ENCODE data around the gene BMPR1B. TPM values are rescaled to one million over a fixed set of nuclear protein-coding genes. Genes with fewer than 3 reads are reported as not detected.

The BMPR1B gene
- total and polyA plus RNA-seq, 2 of the 8 experiments (the other 6 are each of a cell fraction or from before 2014, with no cell fraction given): 0.14 to 1.1 TPM

- H3K23ac ChIP-seq (ENCODE audit: insufficient read length): no peak overlapping the region
- H3K9ac ChIP-seq (replicated peaks in 1 of 4; ENCODE audit: extremely low read depth in 1 of 4, low read depth in 3 of 4, low read length in 3 of 4): no peak overlapping the region
- no peaks in the 10 kb centered on the region for H4K20me1 ChIP-seq (replicated peaks in 1 of 2; ENCODE audit: control insufficient read depth in 1 of 2, insufficient read depth in 2 of 2, low read length in 2 of 2)
- no peaks in the 10 kb centered on the region for H3K79me2 ChIP-seq (ENCODE audit: control insufficient read depth in 1 of 2, insufficient read depth in 2 of 2, low read length in 2 of 2)
- no peak overlapping the region for H4K5ac ChIP-seq (ENCODE audit: insufficient read length, low read depth, low read length)
- no peak overlapping the region for H3K4me3 ChIP-seq (ENCODE audit: extremely low read depth in 1 of 4, insufficient read depth in 2 of 4, low read depth in 3 of 4, low read length in 4 of 4)
- DNase-seq (ENCODE audit: low read depth in 1 of 2, low spot score in 2 of 2): no peak
- no peak overlapping the region for H3K27ac ChIP-seq (ENCODE audit: low read depth, low read length)
- H3K27me3 ChIP-seq (replicated peaks in 1 of 4; ENCODE audit: control insufficient read depth in 3 of 4, extremely low read depth in 1 of 4, insufficient read depth in 3 of 4, low read length in 3 of 4): no peaks in the 10 kb centered on the region
- no peak overlapping the region for H4K8ac ChIP-seq (ENCODE audit: extremely low read depth, insufficient read depth, low read length)
- POLR2A ChIA-PET (ENCODE audit: partially characterized antibody): interaction anchor here (0.7 kb wide), 1 partner anchor 192 kb away, joined by 3 read pairs; no protein-coding TSS in a partner anchor
- no peak overlapping the region for H2AK5ac ChIP-seq (ENCODE audit: low read depth, low read length)
- TF ChIP-seq RNF2 (IDR thresholded peaks at IDR 0.05; ENCODE audit: borderline replicate concordance, low read depth, low read length, missing control alignments, poor library complexity, severe bottlenecking) (no peak), POLR2A (IDR thresholded peaks at IDR 0.05; ENCODE audit: control extremely low read depth in 1 of 2, low read depth in 2 of 2, low read length in 2 of 2) (no peak), GTF2F1 (IDR thresholded peaks at IDR 0.05; ENCODE audit: borderline replicate concordance, low read depth, low read length) (no peak), SUZ12 (IDR thresholded peaks at IDR 0.05; ENCODE audit: low read length) (no peak), RXRA (IDR thresholded peaks at IDR 0.05; ENCODE audit: insufficient read depth, low read depth, low read length) (no peak), KDM4A (IDR thresholded peaks at IDR 0.05; ENCODE audit: low read depth, low read length, severe bottlenecking) (no peak), SIX5 (IDR thresholded peaks at IDR 0.05; ENCODE audit: low read depth, low read length) (no peak), CREB1 (IDR thresholded peaks at IDR 0.05) (no peak), MAFK (IDR thresholded peaks at IDR 0.05; ENCODE audit: low read depth, low read length) (no peak), POLR2AphosphoS5 (IDR thresholded peaks at IDR 0.05; ENCODE audit: low read depth, low read length) (no peak)
- TF ChIP-seq, protein P1, sequence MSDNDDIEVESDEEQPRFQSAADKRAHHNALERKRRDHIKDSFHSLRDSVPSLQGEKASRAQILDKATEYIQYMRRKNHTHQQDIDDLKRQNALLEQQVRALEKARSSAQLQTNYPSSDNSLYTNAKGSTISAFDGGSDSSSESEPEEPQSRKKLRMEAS (IDR thresholded peaks at IDR 0.05): no peak
- H3K14ac ChIP-seq (ENCODE audit: insufficient read length): no peak overlapping the region
- no peak overlapping the region for H3K56ac ChIP-seq (replicated peaks; ENCODE audit: insufficient read length, low read depth, low read length)
- no peak for FAIRE-seq
- H2BK120ac ChIP-seq (replicated peaks; ENCODE audit: low read depth, low read length): no peak overlapping the region
- H3K36me3 ChIP-seq (ENCODE audit: control insufficient read depth in 2 of 4, insufficient read depth in 4 of 4, low read length in 3 of 4): no peaks in the 10 kb centered on the region
- H3K4ac ChIP-seq (replicated peaks; ENCODE audit: insufficient read length, low read depth, low read length): no peak overlapping the region
- no peaks in the 10 kb centered on the region for H3K9me3 ChIP-seq (ENCODE audit: insufficient read depth in 2 of 2, low read depth in 1 of 2, low read length in 1 of 2)
- 91% methylated on average over 2 of the region's 2 CpGs; no CpG with 5 or more reads in 1 of the 2 experiments for WGBS, 2 experiments (ENCODE audit: extremely low coverage in 1 of 2, insufficient coverage in 1 of 2, insufficient read length in 1 of 2, insufficient replicate concordance in 2 of 2, low coverage in 1 of 2, low lambda C conversion rate in 2 of 2, missing lambda C conversion rate in 1 of 2)
- no peaks in the 10 kb centered on the region for H3K4me1 ChIP-seq (replicated peaks in 1 of 4; ENCODE audit: control insufficient read depth in 3 of 4, insufficient read depth in 4 of 4, low read length in 3 of 4)
- no peak overlapping the region for H2BK12ac ChIP-seq (ENCODE audit: low read depth, low read length)
- H3K79me1 ChIP-seq (ENCODE audit: low read depth, low read length): no peaks in the 10 kb centered on the region
- no peak overlapping the region for H3K4me2 ChIP-seq (ENCODE audit: insufficient read depth in 1 of 2, low read depth in 2 of 2, low read length in 2 of 2)
- H3K23me2 ChIP-seq (ENCODE audit: low read depth, low read length): no peaks in the 10 kb centered on the region
- no peak overlapping the region for H3K18ac ChIP-seq (ENCODE audit: extremely low read depth, low read length)
- H2BK15ac ChIP-seq (ENCODE audit: low read length): no peak overlapping the region
- H2AFZ ChIP-seq (ENCODE audit: low read length): no peak overlapping the region
- CTCF ChIA-PET (ENCODE audit: partially characterized antibody): interaction anchor here (1.0 to 1.3 kb wide), 2 partner anchors 101 to 350 kb away, joined by 3 read pairs; no protein-coding TSS in a partner anchor
- H2BK20ac ChIP-seq (ENCODE audit: low read length): no peak overlapping the region
- H4K91ac ChIP-seq (replicated peaks; ENCODE audit: insufficient read length, low read length): no peak overlapping the region
- H2BK5ac ChIP-seq (ENCODE audit: low read depth, low read length): no peak overlapping the region
Measured at GRCh38 chr4:94722270-94722669, 35.5 kb upstream of the BMPR1B start.

All from H1 (cell line).